ENCODE results near the gene DPP3.

Gene DPP3

DNA sequence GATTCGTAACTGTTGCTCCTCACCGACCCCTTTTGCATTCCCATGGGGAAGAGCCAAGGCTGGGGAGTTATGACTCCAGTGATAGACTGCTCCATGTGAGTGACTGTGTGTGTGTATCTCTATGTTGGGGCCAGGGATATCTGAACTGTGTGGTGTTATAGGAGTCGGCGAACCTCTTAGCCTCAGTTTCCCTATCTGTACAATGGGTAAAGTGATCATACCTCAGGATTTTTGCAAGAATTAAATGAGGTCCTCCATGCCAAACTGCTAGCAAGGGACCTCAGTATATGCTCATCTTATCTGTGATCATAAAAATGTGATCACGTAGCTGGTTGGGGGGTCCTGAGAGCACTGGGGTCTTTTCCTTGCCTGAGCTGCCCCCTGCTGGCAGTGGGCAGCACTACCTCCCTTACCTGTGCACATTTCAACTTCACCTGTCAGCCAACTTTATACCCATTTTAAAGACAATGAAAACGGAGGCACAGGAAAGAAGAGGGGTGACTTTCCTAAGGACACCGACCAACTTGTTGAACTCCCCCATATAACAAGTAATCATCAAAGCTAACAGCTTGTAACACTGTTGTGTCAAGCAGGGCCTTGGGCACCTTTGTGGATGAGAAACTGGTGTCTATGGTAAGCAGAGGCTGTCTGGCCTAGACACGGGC, 1.4 kb upstream of the DPP3 start:
- H3K4me3 ChIP-seq (ENCODE audit: low read depth, low read length): peak overlapping the region; percentile 86

DNA sequence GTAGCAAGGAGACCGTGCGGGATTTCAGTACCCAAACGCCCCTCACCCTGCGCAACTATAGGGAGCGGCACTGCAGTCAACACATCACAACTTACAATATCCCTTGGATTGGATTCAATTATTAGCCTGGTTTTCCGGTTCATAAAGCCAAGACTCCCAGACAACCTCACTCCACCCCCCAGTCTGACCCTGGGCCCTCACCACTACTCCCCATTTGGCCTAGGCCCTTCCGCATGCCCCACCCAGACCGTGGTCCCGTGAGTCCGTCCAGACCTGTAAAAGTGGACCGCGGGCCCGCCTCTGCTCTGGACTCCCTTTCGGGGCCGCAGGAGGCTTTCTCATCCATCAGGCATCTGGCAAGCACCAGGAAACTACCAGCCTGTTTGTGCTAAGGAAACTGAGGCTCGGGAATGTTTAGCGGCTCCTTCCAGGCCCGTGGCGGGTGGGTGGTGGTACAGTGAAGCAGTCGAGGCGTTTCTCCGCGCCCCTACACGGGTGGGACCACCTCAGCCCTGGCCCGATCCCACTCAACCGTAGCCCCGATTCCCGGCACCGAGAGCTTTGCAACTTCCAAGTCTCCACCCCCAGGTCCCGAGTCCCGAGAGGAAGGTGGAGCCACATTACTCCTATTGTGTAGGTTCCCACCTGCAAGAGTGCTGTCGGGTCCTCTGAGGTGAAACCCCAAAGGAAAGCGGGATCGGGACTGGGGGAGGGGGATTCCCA, 679 bp upstream of the DPP3 start:
- peak overlapping the region; percentile 86 for H3K4me3 ChIP-seq (ENCODE audit: low read depth, low read length)

DNA sequence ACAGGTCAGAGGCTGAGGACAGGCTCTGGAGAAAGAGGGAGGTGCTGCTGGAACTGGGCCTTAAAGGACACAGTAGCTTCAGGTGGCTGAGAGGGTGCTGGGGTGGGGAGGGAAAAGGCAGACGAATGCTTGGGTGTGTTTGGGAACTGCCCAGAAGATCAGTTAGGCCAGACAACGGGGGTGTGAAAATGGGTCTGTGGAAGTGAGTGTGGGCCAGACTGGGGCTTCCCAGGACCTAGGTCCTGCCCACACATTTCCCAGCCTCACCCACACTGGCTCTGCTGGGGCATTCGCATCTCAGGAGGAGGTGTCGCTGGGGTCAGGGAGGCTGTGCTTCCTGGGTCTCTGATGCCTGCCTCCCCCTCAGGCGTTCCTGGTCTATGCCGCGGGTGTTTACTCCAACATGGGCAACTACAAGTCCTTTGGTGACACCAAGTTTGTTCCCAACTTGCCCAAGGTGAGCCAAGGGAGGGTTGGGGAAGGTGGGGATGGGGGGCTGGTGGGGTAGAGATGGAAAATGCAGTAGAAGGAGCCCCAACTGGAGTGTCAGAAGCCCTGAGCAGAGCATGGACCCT, 4.7 kb downstream of the DPP3 start:
- H3K4me3 ChIP-seq (ENCODE audit: low read depth, low read length): no peak overlapping the region

DNA sequence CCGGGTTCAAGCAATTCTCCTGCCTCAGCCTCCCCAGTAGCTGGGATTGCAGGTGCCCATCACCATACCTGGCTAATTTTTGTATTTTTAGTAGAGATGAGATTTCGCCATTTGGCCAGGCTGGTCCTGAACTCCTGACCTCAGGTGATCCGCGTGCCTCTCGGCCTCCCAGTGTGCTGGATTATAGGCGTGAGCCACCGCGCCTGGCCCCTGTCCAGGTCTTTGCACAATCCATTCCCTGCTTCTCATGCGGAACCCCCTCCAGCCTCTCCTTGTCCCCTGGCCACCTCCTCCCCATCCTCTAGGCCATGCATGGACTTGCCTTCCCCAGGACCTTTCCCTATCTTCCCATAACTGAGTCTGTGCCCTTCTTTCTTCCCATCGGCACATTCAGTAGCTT, 8.7 kb downstream of the DPP3 start:
- no peak overlapping the region for H3K4me3 ChIP-seq (ENCODE audit: low read depth, low read length)

DNA sequence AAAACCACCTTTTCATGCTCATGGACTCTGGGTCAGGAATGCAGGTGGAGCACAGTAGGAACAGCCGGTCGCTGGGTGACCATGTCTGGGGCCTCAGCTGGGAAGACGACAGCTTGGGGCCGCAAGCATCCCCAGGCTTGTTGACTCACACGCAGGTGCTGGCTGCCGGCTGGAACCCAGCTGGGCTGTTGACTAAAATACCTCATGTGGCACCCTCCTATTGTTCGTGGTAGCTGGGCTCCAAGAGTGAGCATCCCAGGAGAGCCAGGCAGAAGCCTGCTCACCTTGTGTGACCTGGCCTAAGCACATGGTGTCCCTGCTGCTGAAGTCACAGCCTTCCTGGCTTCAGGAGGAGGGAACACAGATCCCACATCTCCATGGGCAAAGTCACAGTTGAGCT, 9.4 kb downstream of the DPP3 start:
- H3K4me3 ChIP-seq (ENCODE audit: low read depth, low read length): no peak overlapping the region

DNA sequence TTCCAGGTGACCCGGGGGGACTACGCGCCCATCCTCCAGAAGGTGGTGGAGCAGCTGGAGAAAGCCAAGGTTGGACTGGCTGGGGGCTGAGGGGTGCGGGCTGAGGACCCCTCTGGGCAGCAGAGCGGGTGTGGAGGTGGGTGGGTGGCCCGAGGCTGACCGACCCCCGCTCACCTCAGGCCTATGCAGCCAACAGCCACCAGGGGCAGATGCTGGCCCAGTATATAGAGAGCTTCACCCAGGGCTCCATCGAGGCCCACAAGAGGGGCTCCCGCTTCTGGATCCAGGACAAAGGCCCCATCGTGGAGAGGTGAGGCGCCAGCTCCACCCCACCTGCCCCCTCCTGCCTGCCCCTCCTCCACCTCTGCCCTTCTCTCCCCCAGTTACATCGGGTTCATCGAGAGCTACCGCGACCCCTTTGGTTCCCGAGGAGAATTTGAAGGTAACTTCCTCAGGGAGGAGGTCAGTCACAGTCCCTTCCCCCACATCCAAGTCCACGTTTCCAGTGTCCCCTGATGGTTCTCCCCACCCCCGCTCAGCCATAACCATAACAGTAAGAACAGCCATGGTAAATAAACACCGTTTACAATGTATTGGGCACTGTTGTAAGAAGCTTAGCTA, 11.2 kb downstream of the DPP3 start:
- no peak overlapping the region for H3K4me3 ChIP-seq (ENCODE audit: low read depth, low read length)

DNA sequence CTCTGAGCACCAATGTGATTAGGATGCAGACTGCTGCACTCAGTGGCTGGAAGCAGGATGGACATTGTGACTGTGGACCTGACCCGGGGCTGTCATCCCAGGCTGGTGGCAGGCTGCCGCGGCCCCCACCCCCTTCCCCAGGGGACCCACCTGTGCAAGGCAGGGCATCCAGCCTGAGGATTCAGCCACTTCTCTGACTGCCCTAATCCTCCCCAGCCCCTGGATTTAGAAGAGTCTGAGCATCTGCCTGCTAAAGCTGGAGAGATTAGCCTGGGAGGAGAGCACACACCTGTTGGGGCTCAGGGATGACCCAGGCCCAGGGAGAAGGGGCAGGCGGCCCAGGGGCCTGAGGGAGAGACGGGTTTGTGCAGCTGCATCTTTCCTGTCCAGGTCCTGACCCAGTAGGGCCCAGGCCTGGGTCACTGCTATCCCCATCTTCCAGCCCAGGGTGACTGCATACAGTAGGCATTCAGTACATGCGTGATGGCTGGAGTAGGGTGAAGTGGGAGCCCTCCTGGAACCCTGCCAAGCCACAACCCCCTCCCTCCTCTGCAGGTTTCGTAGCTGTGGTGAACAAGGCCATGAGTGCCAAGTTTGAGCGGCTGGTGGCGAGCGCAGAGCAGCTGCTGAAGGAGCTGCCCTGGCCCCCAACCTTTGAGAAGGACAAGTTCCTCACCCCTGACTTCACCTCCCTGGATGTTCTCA, 12.1 kb downstream of the DPP3 start:
- H3K4me3 ChIP-seq (ENCODE audit: low read depth, low read length): no peak overlapping the region

DNA sequence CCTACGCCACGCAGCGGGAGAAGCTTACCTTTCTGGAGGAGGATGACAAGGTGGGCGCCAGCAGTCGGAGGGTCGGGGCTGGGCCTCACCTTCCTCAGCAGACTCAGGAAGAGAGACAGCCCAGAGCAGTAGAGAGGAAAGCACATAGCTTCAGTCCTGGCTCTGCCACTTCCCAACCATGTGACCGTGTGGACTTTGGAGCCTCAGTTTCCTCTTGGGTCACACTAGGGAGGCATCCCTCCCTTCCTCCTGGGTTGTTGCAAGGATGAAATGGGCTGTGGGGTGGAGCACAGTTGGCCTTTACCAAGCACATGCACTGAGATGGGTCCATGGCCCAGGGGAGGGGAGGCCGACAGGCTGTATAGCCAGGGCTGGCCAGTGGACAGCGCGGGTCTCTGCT, 12.9 kb downstream of the DPP3 start:
- no peak overlapping the region for H3K4me3 ChIP-seq (ENCODE audit: low read depth, low read length)

DNA sequence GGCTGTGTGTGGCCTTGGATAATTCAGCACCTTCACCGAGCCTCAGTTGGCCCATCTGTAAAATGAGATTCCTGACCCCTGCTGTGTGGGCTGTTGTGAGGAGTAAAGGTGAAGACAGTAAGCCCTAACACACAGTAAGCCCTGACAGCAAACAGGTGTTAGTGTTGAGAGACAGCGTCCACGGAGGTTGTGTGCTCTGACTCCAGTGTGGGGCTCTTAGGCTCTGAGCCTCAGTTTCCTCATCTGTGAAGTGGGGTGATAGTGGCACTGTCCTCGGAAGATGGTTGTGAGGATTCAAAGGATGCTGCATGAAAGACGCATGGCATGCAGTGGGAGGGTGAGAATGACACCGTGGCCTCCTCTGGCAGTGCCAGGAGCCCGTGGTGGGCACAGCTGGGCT, 14.2 kb downstream of the DPP3 start:
- no peak overlapping the region for H3K4me3 ChIP-seq (ENCODE audit: low read depth, low read length)

DNA sequence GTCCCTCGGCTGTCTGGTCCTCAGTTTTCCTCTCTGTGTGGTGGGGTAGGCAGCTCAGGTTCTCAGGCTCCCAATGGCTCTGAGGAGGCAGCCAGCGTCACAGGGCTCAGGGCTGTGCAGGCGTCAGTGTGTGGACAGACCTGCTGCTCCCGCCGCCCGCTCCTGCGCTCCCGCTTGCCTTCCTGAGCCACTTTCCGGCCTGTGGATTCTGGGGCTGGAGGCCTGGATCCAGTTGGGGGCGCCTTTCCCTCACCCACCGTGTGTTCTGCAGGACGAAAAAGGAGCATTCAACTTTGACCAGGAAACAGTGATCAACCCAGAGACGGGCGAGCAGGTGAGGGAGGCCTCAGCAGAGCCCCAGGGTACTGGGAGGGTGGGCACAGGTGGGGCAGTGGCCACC, 14.7 kb downstream of the DPP3 start:
- no peak overlapping the region for H3K4me3 ChIP-seq (ENCODE audit: low read depth, low read length)

DNA sequence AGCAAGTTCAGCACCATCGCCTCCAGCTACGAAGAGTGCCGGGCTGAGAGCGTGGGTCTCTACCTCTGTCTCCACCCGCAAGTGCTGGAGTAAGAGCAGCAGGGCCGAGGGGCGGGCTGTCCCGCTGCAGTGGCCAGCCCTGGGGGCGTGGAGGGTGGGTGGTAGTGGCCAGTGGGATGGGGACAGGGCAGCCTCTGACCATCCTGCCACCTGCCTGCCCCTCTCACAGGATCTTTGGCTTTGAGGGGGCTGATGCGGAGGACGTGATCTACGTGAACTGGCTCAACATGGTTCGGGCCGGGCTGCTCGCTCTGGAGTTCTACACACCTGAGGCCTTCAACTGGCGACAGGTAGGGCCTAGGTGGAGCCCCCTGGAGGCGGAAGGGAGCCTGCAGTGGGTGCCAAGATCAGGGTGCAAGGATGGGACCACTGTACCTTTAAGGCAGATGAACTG, 15.2 kb downstream of the DPP3 start:
- no peak overlapping the region for H3K4me3 ChIP-seq (ENCODE audit: low read depth, low read length)

DNA sequence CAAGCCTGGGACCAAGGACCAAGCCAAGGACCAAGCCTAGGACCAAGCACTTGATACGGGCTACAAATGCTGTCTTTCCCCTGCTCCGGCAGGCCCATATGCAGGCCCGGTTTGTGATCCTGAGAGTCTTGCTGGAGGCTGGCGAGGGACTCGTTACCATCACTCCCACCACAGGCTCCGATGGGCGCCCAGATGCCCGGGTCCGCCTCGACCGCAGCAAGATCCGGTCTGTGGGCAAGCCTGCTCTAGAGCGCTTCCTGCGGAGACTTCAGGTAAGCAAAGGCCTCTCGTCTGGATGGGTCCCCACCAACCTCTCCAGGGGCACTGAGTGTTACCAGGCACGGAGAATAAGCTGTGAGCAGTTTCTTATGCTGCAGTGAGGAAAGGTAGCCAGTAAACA, 17.0 kb downstream of the DPP3 start:
- H3K4me3 ChIP-seq (ENCODE audit: low read depth, low read length): no peak overlapping the region

DNA sequence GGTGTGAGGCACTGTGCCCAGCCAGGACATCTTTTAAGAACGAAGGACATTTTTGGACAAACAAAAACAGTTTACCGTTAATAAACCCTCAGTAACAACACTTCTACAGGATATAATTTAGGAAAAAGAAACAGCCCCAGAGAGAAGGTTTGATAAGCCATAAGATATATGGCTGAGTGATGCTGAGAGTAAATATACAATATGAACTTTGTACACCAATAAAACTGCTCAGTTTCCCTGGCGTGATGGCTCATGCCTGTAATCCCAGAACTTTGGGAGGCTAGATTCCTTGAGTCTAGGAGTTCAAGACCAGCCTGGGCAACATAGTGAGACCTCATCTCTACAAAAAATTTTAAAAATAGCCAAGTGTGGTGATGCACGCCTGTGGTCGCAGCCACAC, 18.3 kb downstream of the DPP3 start:
- no peak overlapping the region for H3K4me3 ChIP-seq (ENCODE audit: low read depth, low read length)

DNA sequence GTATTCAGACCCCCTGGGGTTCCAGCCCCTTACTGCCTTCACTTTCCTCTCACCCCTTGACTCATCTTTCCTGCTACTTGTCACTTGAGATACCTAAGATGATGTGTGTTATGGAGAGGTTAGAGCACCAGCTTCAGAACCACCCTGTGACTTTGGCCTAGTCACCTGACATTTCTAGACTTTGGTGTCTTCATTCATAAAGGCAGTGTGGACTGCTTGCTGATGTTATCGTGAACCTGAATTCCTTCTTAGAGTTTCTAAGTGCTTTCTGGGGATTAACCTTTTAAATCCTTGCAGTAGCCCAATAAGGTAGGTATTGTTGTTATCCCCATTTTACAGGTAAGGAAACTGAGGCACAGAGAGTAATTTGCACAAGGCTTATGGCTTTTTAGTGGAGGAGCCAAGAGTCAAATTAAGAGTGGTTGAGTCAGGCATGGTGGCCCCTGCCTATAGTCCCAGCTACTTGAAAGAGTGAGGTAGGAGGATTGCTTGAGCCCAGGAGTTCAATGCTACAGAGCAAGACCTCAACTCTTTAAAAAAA, 25.1 kb downstream of the DPP3 start:
- no peak overlapping the region for H3K4me3 ChIP-seq (ENCODE audit: low read depth, low read length)

DNA sequence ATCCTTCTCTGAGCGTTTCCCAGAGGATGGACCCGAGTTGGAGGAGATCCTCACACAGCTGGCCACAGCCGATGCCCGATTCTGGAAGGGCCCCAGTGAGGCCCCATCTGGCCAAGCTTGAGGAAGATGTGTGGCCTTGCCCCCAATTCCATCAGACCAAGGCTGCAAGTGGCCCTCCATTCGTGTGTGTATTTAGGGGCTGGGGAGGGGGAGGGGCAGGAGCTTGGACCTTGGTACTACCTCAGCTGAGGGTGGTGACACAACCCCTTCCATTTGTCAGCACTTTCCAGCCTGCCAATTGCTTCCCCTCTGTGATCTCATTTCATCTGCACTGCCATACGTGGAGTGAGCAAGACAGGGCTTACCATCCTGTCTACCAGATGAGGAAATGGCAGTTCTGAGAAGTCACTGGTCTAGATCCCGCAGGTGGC, 28.9 kb downstream of the DPP3 start:
- no peak overlapping the region for H3K4me3 ChIP-seq (ENCODE audit: low read depth, low read length)

DNA sequence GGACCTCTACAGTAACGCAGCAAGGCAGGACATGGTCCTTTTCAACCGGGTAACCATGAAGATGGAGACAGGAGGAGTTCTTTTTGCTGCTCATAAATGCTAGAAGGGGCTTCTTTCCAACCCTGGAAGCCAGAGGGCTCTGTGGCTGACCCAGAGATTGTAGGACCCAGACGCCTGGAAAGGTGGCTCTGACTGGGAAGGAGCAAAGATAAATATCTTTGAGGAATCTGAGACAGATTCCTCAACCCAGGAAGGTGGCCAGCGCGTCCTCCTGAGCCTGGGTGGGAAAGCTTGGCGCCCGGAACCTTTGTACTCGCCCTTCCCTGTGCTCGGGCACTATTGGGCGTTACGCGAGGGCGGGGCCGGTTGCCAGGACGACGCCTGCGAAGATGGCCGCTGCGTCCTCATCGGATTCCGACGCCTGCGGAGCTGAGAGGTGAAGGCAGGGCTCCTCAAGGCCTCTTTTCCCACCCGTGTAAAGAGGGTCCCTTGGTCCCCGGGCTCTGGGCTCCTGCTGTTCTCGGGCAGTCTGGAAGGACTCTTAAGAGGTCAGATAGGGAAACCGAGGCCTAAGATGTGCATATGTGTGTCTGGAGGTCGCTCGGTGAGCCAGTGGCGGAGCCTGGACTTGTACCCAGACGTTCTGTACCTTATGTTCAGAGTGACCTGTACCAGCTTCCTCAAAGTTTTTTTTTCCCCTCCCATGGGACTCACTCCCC, 30.2 kb downstream of the DPP3 start, which contains the start of gene BBS1:
TSS of gene BBS1 (plus strand) at position 365 of the 719 bp plus-strand sequence. CDS start at position 390, 25 bp downstream.
- H3K4me3 ChIP-seq (ENCODE audit: low read depth, low read length): peak within 1 kb of the TSS; percentile 98

DNA sequence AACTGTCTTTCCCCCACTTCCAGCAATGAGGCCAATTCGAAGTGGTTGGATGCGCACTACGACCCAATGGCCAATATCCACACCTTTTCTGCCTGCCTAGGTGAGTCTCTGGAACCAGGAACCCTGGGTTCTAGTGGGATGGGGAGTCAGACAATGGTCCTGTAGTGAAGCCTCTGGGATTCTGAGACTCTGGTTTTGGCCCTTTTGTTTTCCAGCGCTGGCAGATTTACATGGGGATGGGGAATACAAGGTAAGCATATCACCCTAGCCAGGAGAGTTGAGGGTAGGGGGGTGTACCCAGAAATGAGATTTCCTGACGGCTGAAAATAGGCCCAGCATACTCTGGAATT, 30.7 kb downstream of the DPP3 start:
- peak overlapping the region; percentile 98 for H3K4me3 ChIP-seq (ENCODE audit: low read depth, low read length)

DNA sequence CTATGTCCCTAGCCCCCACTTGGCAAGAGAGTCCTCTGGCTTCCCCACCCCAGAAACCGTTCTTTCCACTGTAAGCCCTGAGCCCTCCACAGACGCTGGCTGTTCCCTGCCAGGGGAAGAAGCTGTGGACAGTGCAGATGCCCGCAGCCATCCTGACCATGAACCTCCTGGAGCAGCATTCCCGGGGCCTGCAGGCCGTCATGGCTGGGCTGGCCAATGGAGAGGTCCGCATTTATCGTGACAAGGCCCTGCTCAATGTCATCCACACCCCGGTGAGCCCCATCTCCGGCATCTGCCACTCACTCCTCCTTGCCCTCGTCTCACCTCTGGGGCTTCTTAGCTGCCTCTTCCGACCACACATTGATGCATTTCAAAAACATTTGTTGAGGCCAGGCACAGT, 43.4 kb downstream of the DPP3 start:
- H3K4me3 ChIP-seq (ENCODE audit: low read depth, low read length): no peak overlapping the region

DNA sequence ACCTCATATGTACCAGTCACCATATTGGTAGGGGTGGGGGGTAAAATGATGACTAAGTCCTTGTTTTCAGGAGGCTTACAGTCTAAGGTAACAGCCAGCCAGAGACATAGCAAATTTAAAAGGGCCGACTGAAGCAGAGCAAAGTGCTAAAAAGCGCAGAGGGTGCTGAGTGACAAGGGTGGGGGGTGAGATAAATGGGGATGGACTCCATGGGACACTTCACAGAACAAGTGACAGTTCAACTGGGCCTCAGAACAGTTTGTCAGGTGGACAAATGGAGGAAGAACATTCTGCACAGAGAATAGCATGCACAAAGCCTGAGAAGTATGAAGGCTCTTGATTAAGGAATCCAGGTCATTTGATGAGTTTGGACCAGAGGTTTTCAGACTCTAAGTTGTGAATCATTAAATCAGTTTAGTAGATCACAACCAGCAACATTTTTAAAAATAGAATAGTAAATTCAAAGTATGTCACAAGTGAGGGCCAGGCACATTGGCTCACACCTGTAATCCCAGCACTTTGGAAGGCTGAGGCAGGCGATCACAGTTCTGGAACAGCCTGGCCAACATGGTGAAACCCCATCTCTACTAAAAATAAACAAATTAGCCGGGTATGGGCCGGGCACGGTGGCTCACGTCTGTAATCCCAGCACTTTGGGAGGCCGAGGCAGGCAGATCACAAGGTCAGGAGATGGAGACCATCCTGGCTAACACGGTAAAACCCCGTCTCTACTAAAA, 44.2 kb downstream of the DPP3 start:
- H3K4me3 ChIP-seq (ENCODE audit: low read depth, low read length): no peak overlapping the region

DNA sequence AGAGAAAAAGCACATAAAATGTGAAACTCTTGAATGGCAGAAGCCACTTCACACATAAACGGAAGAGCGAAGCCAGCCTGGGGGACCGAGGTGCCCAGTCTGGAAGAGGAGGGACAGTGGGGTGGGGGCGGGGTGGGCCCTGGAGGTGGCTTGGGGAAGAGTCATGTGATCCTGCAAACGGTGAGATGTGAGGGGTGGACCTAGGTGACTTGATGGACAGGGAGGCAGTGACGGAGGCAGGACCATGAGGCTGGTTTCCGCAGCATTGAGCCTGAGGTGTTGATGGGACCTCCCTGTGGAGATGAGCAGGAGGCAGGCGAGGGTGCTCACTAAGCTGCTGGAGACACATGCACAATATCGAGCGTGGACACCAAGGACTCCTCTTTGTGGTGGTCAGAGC, 48.8 kb downstream of the DPP3 start:
- no peak overlapping the region for H3K4me3 ChIP-seq (ENCODE audit: low read depth, low read length)
